Esophagus squamous epithelium (tissue), 5 donors: ENCODE data around the gene PXK. TPM values are rescaled to one million over a fixed set of nuclear protein-coding genes. Genes with fewer than 3 reads are reported as not detected.

ENCODE experiments used
- DNase-seq: peaks from one replicate; lab custom pipeline; 2025; lab: John Stamatoyannopoulos, UW
- H3K27ac ChIP-seq, 4 donors: fragments of 200-600 bp; sonication (generic); one replicate each; pipeline ENCODE4 v1.5.1; 2016 to 2019; ENCODE audit warnings: mild to moderate bottlenecking in 1 of 4
- H3K27me3 ChIP-seq, 4 donors: fragments of 200-600 bp; sonication (generic); 1 replicate in 3 of 4; 2 replicates in 1 of 4; pipeline versions ENCODE4 v1.5.1 to v1.6.0; 2017 to 2021; ENCODE audit warnings: antibody characterized with exemption in 1 of 4
- H3K36me3 ChIP-seq, 3 donors: fragments of 200-600 bp; sonication (generic); one replicate each; pipeline ENCODE4 v1.5.1; 2016 to 2019
- H3K4me1 ChIP-seq, 3 donors: fragments of 200-600 bp; sonication (generic); one replicate each; pipeline ENCODE4 v1.5.1; 2017 to 2019
- H3K4me3 ChIP-seq, 4 donors: fragments of 200-600 bp; sonication (generic); 1 replicate in 3 of 4; 2 replicates in 1 of 4; pipeline ENCODE4 v1.5.1; 2016 to 2019; ENCODE audit warnings: mild to moderate bottlenecking in 2 of 4, moderate library complexity in 1 of 4
- H3K9me3 ChIP-seq, 3 donors: fragments of 200-600 bp; sonication (generic); one replicate each; pipeline ENCODE4 v1.5.1; 2016 to 2019
- CTCF ChIP-seq, 6 experiments: fragments of 450-650 bp in 4 of 6; fragments of 200-600 bp in 2 of 6; sonication (generic) in 2 of 6; IDR thresholded peaks; one replicate each; pipeline ENCODE4 v1.5.1; 2016 to 2019; ENCODE audit warnings: antibody characterized with exemption in 6 of 6, mild to moderate bottlenecking in 4 of 6, moderate library complexity in 4 of 6
- POLR2A ChIP-seq, 4 donors: fragments of 450-650 bp; IDR thresholded peaks; one replicate each; pipeline ENCODE4 v1.6.1; 2017; ENCODE audit warnings: antibody characterized with exemption in 4 of 4, mild to moderate bottlenecking in 4 of 4, moderate library complexity in 3 of 4
- WGBS, 2 donors: methylation state at CpG; one replicate each; pipeline ENCODE4 v1.1.5; 2018; 5-methylcytosine and 5-hydroxymethylcytosine counted together
- intact Hi-C: fragments of 100-400 bp; cut with DNase I; formaldehyde crosslinking; loops from one replicate; pipeline ENCODE4 v1.15.0; 2022
- total RNA-seq, 4 donors: library from RNA; depleted of rRNA; stranded (reverse); fragments of >200 nt; gene quantifications; one replicate each; pipeline ENCODE4 v1.1.0, GENCODE V29; 2016
- donor health status: DM: yes; HTN: yes; CAD: no.

The PXK gene
- total RNA-seq, 4 donors from 2014 or later, result 6.5 to 25.9 (median 12.2) TPM

DNA sequence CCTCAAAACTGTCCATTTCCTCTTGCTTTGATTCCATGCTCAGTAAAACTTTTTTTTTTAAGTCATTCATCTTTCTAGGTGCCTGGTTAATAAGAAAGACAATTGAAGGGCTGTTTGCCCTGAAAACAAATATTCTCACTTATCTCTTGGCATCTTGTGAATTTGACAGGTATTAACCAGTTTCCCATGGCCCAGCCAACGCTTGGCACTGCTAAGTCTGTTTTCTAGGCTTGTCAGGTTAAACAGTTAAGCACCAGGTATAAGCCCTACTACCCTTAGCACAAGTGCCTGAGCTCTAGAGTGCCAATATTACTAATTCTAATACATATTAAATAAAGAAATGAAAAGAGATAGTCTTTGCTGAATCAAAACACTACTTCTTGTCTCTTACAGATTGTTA, 36.3 kb downstream of the PXK start:
- no peak for DNase-seq
- Histone ChIP-seq H3K4me3 (no peak overlapping the region), H3K9me3 (no peaks in the 10 kb centered on the region), H3K27me3 (no peaks in the 10 kb centered on the region), H3K27ac (no peak overlapping the region), H3K36me3 (peaks cover 0 to 17% (median 0%) of the 10 kb centered on the region in 3 donors), H3K4me1 (no peaks in the 10 kb centered on the region)
- WGBS, 2 donors, result 60 to 61% methylated on average over 1 of the region's 1 CpG
- no peak for TF ChIP-seq CTCF (IDR thresholded peaks at IDR 0.05)
- intact Hi-C loops, result no loop called here

- Histone ChIP-seq H3K4me1 (no peaks in the 10 kb centered on the region), H3K4me3 (no peak overlapping the region), H3K27ac (no peak overlapping the region), H3K36me3 (peaks cover 0 to 17% (median 0%) of the 10 kb centered on the region in 3 donors), H3K9me3 (no peaks in the 10 kb centered on the region), H3K27me3 (no peaks in the 10 kb centered on the region)
- WGBS, 2 donors, result 85 to 89% methylated on average over 3 of the region's 3 CpGs
- no peak for TF ChIP-seq POLR2A (IDR thresholded peaks at IDR 0.05)
- TF ChIP-seq CTCF (IDR thresholded peaks at IDR 0.05), result no peak
- no peak for DNase-seq
- intact Hi-C loops, result no loop called here
Observed at GRCh38 chr3:58369876-58370275, 37.2 kb downstream of the PXK start.

GRCh38 chr3:58370407-58370806, 37.7 kb downstream of the PXK start:
- TF ChIP-seq POLR2A (IDR thresholded peaks at IDR 0.05) (no peak), CTCF (IDR thresholded peaks at IDR 0.05) (no peak)
- DNase-seq, result no peak
- 92 to 94% methylated on average over 9 to 10 of the region's 10 CpGs for WGBS, 2 donors
- intact Hi-C loops, result no loop called here
- no peaks in the 10 kb centered on the region for H3K9me3 ChIP-seq
- H3K36me3 ChIP-seq, result peaks cover 0 to 17% (median 0%) of the 10 kb centered on the region in 3 donors
- H3K4me1 ChIP-seq, result no peaks in the 10 kb centered on the region
- no peak overlapping the region for H3K4me3 ChIP-seq
- H3K27ac ChIP-seq, result no peak overlapping the region
- H3K27me3 ChIP-seq, result no peaks in the 10 kb centered on the region

- no peak for TF ChIP-seq CTCF (IDR thresholded peaks at IDR 0.05)
- no peak for TF ChIP-seq POLR2A (IDR thresholded peaks at IDR 0.05)
- Histone ChIP-seq H3K27ac (no peak overlapping the region), H3K27me3 (no peaks in the 10 kb centered on the region), H3K4me3 (no peak overlapping the region), H3K9me3 (no peaks in the 10 kb centered on the region), H3K36me3 (peaks cover 0 to 17% (median 0%) of the 10 kb centered on the region in 3 donors), H3K4me1 (no peaks in the 10 kb centered on the region)
- DNase-seq, result no peak
- intact Hi-C loops, result no loop called here
Observed at GRCh38 chr3:58371754-58372153, 39.1 kb downstream of the PXK start.

DNA sequence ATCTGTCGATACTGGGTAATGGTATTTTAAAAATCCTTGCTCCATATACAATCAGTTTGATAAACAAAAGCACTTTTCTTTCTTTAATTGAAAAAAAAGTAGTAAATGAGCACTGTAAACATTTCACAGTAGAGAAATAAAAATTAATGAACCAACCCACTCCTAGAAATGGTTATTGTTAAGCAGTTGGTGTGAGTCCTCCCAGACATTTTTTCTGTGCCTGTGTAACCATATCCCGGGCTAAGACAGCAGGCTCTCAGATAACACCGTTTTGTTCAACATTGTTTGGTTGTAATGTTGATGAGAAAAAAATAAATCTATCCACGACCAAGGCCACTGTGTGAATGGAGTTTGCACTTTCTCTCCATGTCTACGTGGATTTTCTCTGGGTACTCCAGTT, 42.6 kb downstream of the PXK start:
- WGBS, 2 donors, result 77 to 82% methylated on average over 5 of the region's 5 CpGs
- intact Hi-C loops, result no loop called here
- Histone ChIP-seq H3K4me3 (no peak overlapping the region), H3K36me3 (peaks cover 0 to 16% (median 0%) of the 10 kb centered on the region in 3 donors), H3K27me3 (no peaks in the 10 kb centered on the region), H3K4me1 (no peaks in the 10 kb centered on the region), H3K9me3 (no peaks in the 10 kb centered on the region), H3K27ac (no peak overlapping the region)
- TF ChIP-seq CTCF (IDR thresholded peaks at IDR 0.05) (no peak), POLR2A (IDR thresholded peaks at IDR 0.05) (no peak)
- DNase-seq, result no peak
